Mucosa of rectum (tissue), 2 donors: ENCODE measurements around the gene SLC27A5.
"Not testable (repeated sequence)": the region's sequence is repeated elsewhere in the genome, so short reads cannot be mapped to it uniquely, and the experiment has no call there.

Experiments
- H3K27ac ChIP-seq, 2 donors: one replicate each; pipeline ENCODE4 v1.7.0; 2013; ENCODE audit warnings: inconsistent platforms in 2 of 2, low read depth in 2 of 2, low read length in 2 of 2
- H3K27me3 ChIP-seq, 2 donors: one replicate each; pipeline ENCODE4 v1.7.0; 2013; ENCODE audit warnings: low read length in 2 of 2; ENCODE audit not compliant: control insufficient read depth in 2 of 2, insufficient read depth in 2 of 2
- H3K36me3 ChIP-seq, 2 donors: one replicate each; pipeline ENCODE4 v1.7.0; 2013; ENCODE audit warnings: low read length in 2 of 2; ENCODE audit not compliant: control insufficient read depth in 2 of 2, insufficient read depth in 2 of 2
- H3K4me1 ChIP-seq, 2 donors: one replicate each; pipeline ENCODE4 v1.7.0; 2013; ENCODE audit warnings: low read length in 2 of 2, mild to moderate bottlenecking in 1 of 2; ENCODE audit not compliant: control insufficient read depth in 2 of 2, insufficient read depth in 2 of 2
- H3K4me3 ChIP-seq, 2 donors: one replicate each; pipeline ENCODE4 v1.7.0; 2013; ENCODE audit warnings: low read length in 2 of 2
- H3K9ac ChIP-seq, 2 donors: one replicate each; pipeline ENCODE4 v1.7.0; 2013; ENCODE audit warnings: low read length in 2 of 2, low read depth in 1 of 2, mild to moderate bottlenecking in 1 of 2
- H3K9me3 ChIP-seq, 2 donors: one replicate each; pipeline ENCODE4 v1.7.0; 2013; ENCODE audit warnings: low read length in 2 of 2; ENCODE audit not compliant: control insufficient read depth in 2 of 2
- donor health status: healthy.
- donor health status: Normal muscosa, but diverticular disease.

SLC27A5 gene

DNA sequence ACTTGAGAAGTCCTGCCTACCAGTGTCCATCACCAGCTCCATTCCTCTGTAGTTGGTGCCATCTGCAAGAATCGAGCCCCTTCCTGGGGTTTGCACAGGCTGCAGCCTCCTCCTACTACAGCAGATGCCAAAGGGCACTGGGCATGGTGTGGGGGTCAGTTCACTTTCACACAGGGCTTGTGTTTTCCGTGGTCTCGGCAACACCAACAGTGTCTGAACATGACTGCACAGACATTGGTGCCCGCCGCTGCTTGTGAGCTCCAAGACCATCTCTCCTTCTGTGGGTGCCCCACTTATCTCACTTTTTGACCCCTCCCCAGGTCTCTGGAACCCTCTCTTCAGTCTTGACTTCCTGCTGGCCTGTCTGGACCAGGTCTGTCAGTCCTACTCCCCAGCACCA, 20.4 kb downstream of the SLC27A5 start:
- no peak overlapping the region for H3K4me3 ChIP-seq
- no peaks in the 10 kb centered on the region for H3K9me3 ChIP-seq
- H3K9ac ChIP-seq: no peak overlapping the region
- no peak overlapping the region for H3K27ac ChIP-seq
- no peaks in the 10 kb centered on the region for H3K36me3 ChIP-seq
- H3K4me1 ChIP-seq: no peaks in the 10 kb centered on the region
- no peaks in the 10 kb centered on the region for H3K27me3 ChIP-seq

DNA sequence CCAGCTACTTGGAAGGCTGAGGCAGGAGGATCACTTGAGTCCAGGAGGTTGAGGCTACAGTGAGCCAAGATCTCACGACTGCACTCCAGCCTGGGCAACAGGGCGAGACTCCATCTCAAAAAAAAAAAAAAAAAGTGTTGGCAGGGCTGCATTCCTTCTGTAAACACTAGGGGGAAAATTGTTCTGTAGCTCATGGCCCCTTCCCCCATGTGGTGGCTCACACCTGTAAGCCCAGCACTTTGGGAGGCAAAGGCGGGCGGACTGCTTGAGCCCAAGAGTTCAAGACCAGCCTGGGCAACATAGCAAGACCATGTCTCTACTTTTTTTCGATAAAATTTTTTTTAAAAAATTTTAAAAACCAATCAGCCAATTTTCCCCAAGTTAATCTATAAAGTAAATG, 27.4 kb downstream of the SLC27A5 start:
- peaks cover 4 to 12% of the 10 kb centered on the region in 2 donors for H3K36me3 ChIP-seq
- H3K27me3 ChIP-seq, H3K4me1 ChIP-seq, H3K9me3 ChIP-seq, H3K27ac ChIP-seq, H3K9ac ChIP-seq, H3K4me3 ChIP-seq: not testable (repeated sequence)

DNA sequence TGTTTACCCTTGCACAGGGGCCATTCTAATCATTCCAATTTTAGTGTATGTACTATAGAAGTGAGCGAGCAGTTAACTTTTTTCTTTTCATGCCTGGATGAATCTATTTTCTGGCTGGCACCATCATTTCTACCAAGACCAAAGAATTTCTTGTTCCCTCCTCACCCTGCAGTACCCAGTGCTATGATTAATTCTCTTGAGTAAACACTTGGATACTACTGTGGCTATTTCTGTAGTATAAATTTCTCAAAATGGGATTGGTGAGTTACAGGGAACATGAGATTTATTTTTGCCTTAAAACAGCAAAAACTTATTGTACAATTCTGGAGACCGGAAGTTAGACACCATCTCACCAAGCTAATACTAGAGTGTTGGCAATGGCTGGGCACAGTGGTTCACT, 28.0 kb downstream of the SLC27A5 start:
- no peak overlapping the region for H3K4me3 ChIP-seq
- H3K27me3 ChIP-seq: no peaks in the 10 kb centered on the region
- H3K9me3 ChIP-seq: no peaks in the 10 kb centered on the region
- peaks cover 4 to 12% of the 10 kb centered on the region in 2 donors for H3K36me3 ChIP-seq
- no peak overlapping the region for H3K27ac ChIP-seq
- no peak overlapping the region for H3K9ac ChIP-seq
- no peaks in the 10 kb centered on the region for H3K4me1 ChIP-seq

DNA sequence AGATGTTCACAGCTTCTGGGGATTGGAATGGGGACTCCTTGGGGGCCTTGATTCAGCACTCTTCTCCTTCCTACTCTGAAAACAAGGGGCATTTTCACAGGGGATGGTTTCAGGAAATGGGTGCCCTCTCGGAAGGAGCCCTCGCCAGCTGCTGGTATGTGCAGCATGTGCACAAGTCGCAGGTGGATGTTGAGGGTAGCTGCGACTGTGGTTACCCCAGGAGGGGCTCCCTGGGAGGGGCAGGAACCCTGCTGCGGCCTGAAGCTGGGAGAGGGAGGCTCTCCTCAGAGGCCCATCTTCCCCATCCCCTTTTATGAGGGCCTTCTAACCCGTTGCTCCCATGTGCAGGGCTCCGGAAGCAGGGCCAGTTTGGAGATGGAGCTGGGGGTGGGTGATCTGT, 29.4 kb downstream of the SLC27A5 start:
- H3K4me1 ChIP-seq: no peaks in the 10 kb centered on the region
- H3K9me3 ChIP-seq: no peaks in the 10 kb centered on the region
- no peak overlapping the region for H3K9ac ChIP-seq
- H3K4me3 ChIP-seq: no peak overlapping the region
- peaks cover 7 to 12% of the 10 kb centered on the region in 2 donors for H3K36me3 ChIP-seq
- no peaks in the 10 kb centered on the region for H3K27me3 ChIP-seq
- no peak overlapping the region for H3K27ac ChIP-seq

DNA sequence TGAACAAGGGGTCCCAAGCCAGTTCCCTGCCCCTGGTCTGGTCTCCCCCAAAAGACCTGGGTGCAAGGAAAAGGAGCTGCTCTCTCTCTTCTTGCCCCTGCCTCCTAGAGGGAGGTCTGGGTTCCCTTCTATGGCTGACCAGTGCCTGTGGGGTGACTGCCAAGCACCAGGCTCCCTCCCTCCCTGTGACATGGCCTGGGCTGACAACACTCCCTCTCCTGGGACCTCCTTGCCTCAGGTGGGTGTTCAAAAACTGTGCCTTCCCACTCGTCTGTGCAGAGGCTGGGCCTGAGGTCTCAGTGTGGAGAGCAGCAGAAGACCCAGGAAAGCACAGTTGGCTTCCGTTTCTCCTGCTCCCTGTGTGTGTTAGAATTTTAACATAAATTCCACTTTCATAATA, 31.0 kb downstream of the SLC27A5 start:
- Histone ChIP-seq H3K4me3 (no peak overlapping the region), H3K9ac (no peak overlapping the region), H3K9me3 (no peaks in the 10 kb centered on the region), H3K27me3 (no peaks in the 10 kb centered on the region), H3K27ac (no peak overlapping the region), H3K36me3 (peaks cover 7 to 12% of the 10 kb centered on the region in 2 donors), H3K4me1 (peaks cover 6 to 8% of the 10 kb centered on the region in 2 donors)

DNA sequence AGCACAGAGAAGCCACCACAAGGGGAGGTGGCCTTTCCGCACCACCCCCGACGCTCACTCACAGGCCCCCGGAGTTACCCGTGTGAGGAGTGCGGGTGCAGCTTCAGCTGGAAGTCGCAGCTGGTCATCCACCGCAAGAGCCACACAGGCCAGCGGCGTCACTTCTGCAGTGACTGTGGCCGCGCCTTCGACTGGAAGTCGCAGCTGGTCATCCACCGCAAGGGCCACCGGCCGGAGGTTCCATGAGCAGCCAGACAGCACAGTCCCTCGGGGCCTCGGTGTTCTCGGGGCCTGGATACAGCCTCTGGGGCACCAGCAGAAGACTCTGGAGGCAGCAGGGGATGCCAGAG, 31.3 kb downstream of the SLC27A5 start:
- H3K9me3 ChIP-seq: no peaks in the 10 kb centered on the region
- H3K4me3 ChIP-seq: no peak overlapping the region
- H3K4me1 ChIP-seq: peaks cover 8% of the 10 kb centered on the region in 2 donors
- no peaks in the 10 kb centered on the region for H3K27me3 ChIP-seq
- H3K9ac ChIP-seq: no peak overlapping the region
- no peak overlapping the region for H3K27ac ChIP-seq
- peaks cover 7 to 12% of the 10 kb centered on the region in 2 donors for H3K36me3 ChIP-seq

DNA sequence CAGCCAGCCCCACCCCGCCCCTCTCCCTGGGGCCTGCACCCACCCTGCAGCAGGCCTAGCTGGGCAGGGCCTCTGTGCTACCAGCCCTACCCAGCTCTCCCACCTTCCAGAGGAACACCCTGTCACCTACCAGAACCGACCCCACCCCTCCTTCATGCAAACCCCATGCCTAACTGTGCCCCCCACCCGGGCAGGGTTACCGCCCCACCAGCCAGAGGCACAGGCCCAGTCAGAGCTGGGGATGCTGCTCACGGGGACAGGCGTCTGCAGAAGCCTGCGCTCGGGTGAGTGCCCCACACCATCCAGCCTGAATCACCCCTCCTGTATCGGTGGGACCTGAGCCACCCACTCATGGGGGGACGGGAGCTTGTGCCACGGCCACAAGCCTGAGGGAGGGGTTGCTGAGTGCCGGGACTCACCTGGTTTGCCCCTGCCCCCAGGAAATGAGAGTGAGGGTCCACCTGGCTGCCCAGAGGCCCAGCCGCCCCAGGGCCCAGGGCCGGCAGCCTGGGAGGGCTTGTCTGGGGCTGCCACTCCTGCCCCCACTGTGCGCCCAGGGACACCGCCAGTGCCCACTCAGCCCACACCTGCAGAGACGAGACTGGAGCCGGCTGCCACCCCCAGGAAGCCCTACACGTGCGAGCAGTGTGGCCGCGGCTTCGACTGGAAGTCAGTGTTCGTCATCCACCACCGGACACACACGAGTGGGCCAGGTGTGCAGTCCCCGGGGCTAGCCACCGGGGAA, 31.9 kb downstream of the SLC27A5 start:
- Histone ChIP-seq H3K4me3 (no peak overlapping the region), H3K27ac (no peak overlapping the region), H3K36me3 (peaks cover 7 to 12% of the 10 kb centered on the region in 2 donors), H3K4me1 (peaks cover 13 to 14% of the 10 kb centered on the region in 2 donors), H3K27me3 (no peaks in the 10 kb centered on the region), H3K9ac (no peak overlapping the region), H3K9me3 (no peaks in the 10 kb centered on the region)

DNA sequence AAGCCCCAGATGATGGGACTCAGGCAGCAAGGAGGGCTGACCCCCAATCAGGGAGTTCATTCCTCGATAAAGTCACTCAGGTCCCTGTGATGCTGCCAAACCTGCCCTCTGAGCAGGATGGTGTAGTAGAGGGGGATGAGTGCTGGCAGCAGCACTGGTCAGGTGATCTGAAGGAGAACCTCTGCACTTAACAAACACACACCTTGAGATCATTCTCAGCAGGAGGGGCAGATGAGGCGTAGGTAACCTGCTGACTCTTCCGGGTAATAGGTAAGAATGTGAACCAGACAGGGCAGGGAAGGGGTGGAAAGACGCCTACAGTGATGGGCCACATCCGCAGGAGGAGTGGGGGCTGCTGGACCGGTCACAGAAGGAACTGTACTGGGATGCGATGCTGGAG, 32.5 kb downstream of the SLC27A5 start:
- H3K36me3 ChIP-seq: peaks cover 7 to 12% of the 10 kb centered on the region in 2 donors
- no peak overlapping the region for H3K4me3 ChIP-seq
- no peak overlapping the region for H3K27ac ChIP-seq
- peaks cover 13 to 17% of the 10 kb centered on the region in 2 donors for H3K4me1 ChIP-seq
- no peaks in the 10 kb centered on the region for H3K27me3 ChIP-seq
- H3K9ac ChIP-seq: no peak overlapping the region
- H3K9me3 ChIP-seq: no peaks in the 10 kb centered on the region

DNA sequence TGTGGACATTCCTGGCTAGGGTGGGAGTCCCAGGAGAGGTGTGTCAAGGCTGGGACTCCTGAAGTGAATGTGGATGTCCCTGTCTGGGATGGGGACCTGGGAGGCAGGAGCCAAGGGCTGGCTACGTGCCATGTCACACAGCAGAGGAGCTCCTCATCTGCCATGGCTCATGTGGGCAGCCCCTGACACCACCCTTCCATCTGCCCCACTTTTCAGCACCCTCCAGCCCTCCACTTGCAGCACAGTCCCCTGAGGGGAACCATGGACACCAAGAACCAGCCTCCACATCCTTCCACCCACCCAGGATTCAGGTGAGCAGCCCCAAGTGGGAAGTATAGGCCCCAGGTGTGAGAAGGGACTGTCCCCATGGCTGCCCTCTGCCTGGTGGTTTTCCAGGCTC, 33.9 kb downstream of the SLC27A5 start:
- H3K27ac ChIP-seq: no peak overlapping the region
- no peaks in the 10 kb centered on the region for H3K9me3 ChIP-seq
- peaks cover 15% of the 10 kb centered on the region in 2 donors for H3K36me3 ChIP-seq
- no peak overlapping the region for H3K4me3 ChIP-seq
- H3K9ac ChIP-seq: no peak overlapping the region
- no peaks in the 10 kb centered on the region for H3K27me3 ChIP-seq
- peaks cover 13 to 17% of the 10 kb centered on the region in 2 donors for H3K4me1 ChIP-seq

DNA sequence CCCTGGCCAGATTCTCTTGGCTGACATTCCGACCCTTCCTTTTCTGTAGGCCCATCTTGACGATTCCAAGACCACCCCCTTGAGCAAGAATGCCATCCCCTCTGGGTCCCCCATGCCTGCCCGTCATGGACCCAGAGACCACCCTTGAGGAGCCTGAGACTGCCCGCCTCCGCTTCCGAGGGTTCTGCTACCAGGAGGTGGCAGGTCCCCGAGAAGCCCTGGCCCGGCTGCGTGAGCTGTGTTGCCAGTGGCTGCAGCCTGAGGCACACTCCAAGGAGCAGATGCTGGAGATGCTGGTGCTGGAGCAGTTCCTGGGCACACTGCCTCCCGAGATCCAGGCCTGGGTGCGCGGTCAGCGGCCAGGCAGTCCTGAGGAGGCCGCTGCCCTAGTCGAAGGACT, 34.7 kb downstream of the SLC27A5 start:
- H3K9ac ChIP-seq: no peak overlapping the region
- peak overlapping the region; percentile 89 for H3K27ac ChIP-seq
- H3K27me3 ChIP-seq: no peaks in the 10 kb centered on the region
- H3K4me1 ChIP-seq: peaks cover 13 to 17% of the 10 kb centered on the region in 2 donors
- H3K36me3 ChIP-seq: peaks cover 22 to 23% of the 10 kb centered on the region in 2 donors
- H3K4me3 ChIP-seq: peak overlapping the region in 1 of 2 donors; percentile 78
- H3K9me3 ChIP-seq: no peaks in the 10 kb centered on the region
